Activated naive CD4-positive, alpha-beta T cell treated with anti-CD3 and anti-CD28 coated beads, Interleukin-2, amount 10 ng/mL, durations not matched to agents 5 hours and 36 hours (primary cell): ENCODE measurements around the gene ZNF701. TPM values are rescaled to one million over a fixed set of nuclear protein-coding genes. Genes with fewer than 3 reads are reported as not detected.

ENCODE experiments used
- total RNA-seq, 2 experiments: library from RNA; stranded (reverse); gene quantifications; one replicate each; pipeline ENCODE4 v1.2.3, GENCODE V29; 2021

Gene ZNF701
- 10 to 100 TPM; 31.0 to 34.6 TPM for total RNA-seq

GRCh38 chr19:52570000-52570861 lies at the start of gene ZNF701:
TSS of gene ZNF701 (plus strand) at chr19:52570287. CDS start at chr19:52574148, 3,861 bp downstream.

GRCh38 chr19:52527134-52527955 lies 42.7 kb upstream of the ZNF701 start, which contains the start of gene ZNF808:
TSS of gene ZNF808 (plus strand) at chr19:52527668. CDS start at chr19:52543285, 15,617 bp downstream.

Other genes with a start within 250 kb of the ZNF701 start
- 1 to 10 TPM in 1 of 2 experiments, under 1 TPM in 1; 0.81 to 1.1 TPM for gene ZNF610, start 234.0 kb upstream of the ZNF701 start, total RNA-seq
- gene ZNF880, start 200.4 kb upstream of the ZNF701 start, total RNA-seq: 10 to 100 TPM; 19.0 to 19.3 TPM
- gene ZNF528, start 172.4 kb upstream of the ZNF701 start, total RNA-seq: 10 to 100 TPM; 12.7 to 16.5 TPM
- gene ZNF534, start 141.1 kb upstream of the ZNF701 start, total RNA-seq: not detected
- gene ZNF578, start 116.7 kb upstream of the ZNF701 start, total RNA-seq: 1 to 10 TPM; 2.5 to 2.8 TPM
- 10 to 100 TPM; 41.1 to 41.7 TPM for gene ZNF808, start 42.6 kb upstream of the ZNF701 start, total RNA-seq
- 10 to 100 TPM; 53.7 to 64.0 TPM for gene ZNF83, start 68.1 kb downstream of the ZNF701 start, total RNA-seq
- 10 to 100 TPM; 32.5 to 35.0 TPM for gene ZNF611, start 164.8 kb downstream of the ZNF701 start, total RNA-seq
- gene ZNF600, start 216.5 kb downstream of the ZNF701 start, total RNA-seq: 10 to 100 TPM; 19.0 to 19.4 TPM